ENCODE measurements around the gene NCAM1. TPM values are rescaled to one million over a fixed set of nuclear protein-coding genes. Genes with fewer than 3 reads are reported as not detected.

NCAM1 gene
- total RNA-seq, 3 donors from 2014 or later: 6.3 to 97.0 (median 9.3) TPM

GRCh38 chr11:113197446-113197845 is 236.2 kb downstream of the NCAM1 start:
- intact Hi-C loops (cut with DNase I, micrococcal nuclease): no loop called here
- no peaks in the 10 kb centered on the region for H3K36me3 ChIP-seq (ENCODE audit: low read depth)
- no peak for TF ChIP-seq CTCF (IDR thresholded peaks at IDR 0.05)

GRCh38 chr11:113198972-113199661 is 237.9 kb downstream of the NCAM1 start:
- intact Hi-C loops (cut with DNase I, micrococcal nuclease): no loop called here
- no peaks in the 10 kb centered on the region for H3K36me3 ChIP-seq (ENCODE audit: low read depth)
- H3K9me3 ChIP-seq: no peaks in the 10 kb centered on the region
- DNase-seq: no peak
- no peaks in the 10 kb centered on the region for H3K4me1 ChIP-seq (ENCODE audit: low read depth)
- no peak for TF ChIP-seq CTCF (IDR thresholded peaks at IDR 0.05)
- no peak overlapping the region for H3K4me3 ChIP-seq
- ATAC-seq: no peak

More at GRCh38 chr11:113197446-113197845, 236.2 kb downstream of the NCAM1 start:
- DNase-seq (no peak), ATAC-seq (no peak)
- Histone ChIP-seq H3K4me1 (ENCODE audit: low read depth) (no peaks in the 10 kb centered on the region), H3K9me3 (no peaks in the 10 kb centered on the region), H3K4me3 (no peak overlapping the region)

GRCh38 chr11:113199866-113200265 is 238.6 kb downstream of the NCAM1 start:
- H3K4me3 ChIP-seq: no peak overlapping the region
- no peak for TF ChIP-seq CTCF (IDR thresholded peaks at IDR 0.05)
- H3K36me3 ChIP-seq (ENCODE audit: low read depth): no peaks in the 10 kb centered on the region
- ATAC-seq (no peak), DNase-seq (no peak)
- H3K4me1 ChIP-seq (ENCODE audit: low read depth): no peaks in the 10 kb centered on the region
- intact Hi-C loops (cut with DNase I, micrococcal nuclease): no loop called here
- no peaks in the 10 kb centered on the region for H3K9me3 ChIP-seq

- Histone ChIP-seq H3K9me3 (no peaks in the 10 kb centered on the region), H3K36me3 (ENCODE audit: low read depth) (no peaks in the 10 kb centered on the region), H3K4me3 (no peak overlapping the region), H3K4me1 (ENCODE audit: low read depth) (no peaks in the 10 kb centered on the region)
- DNase-seq: no peak
- ATAC-seq: no peak
- no peak for TF ChIP-seq CTCF (IDR thresholded peaks at IDR 0.05)
- intact Hi-C loops (cut with DNase I, micrococcal nuclease): no loop called here
Measured at GRCh38 chr11:113201054-113201818, 240.0 kb downstream of the NCAM1 start.

GRCh38 chr11:113202431-113202830 is 241.2 kb downstream of the NCAM1 start:
- TF ChIP-seq CTCF (IDR thresholded peaks at IDR 0.05): no peak
- no peak overlapping the region for H3K4me3 ChIP-seq
- ATAC-seq: no peak

More at GRCh38 chr11:113202431-113202830, 241.2 kb downstream of the NCAM1 start:
- Histone ChIP-seq H3K9me3 (no peaks in the 10 kb centered on the region), H3K4me1 (ENCODE audit: low read depth) (no peaks in the 10 kb centered on the region), H3K36me3 (ENCODE audit: low read depth) (no peaks in the 10 kb centered on the region)
- intact Hi-C loops (cut with DNase I, micrococcal nuclease): no loop called here
- DNase-seq: no peak

Measured in mucosa of descending colon (tissue), 3 donors.